NB4 (cell line): ENCODE data around the gene CKLF.

Experiments
- POLR2A ChIP-seq: IDR thresholded peaks from 2 replicates; pipeline ENCODE4 v1.6.1; 2011; ENCODE audit warnings: mild to moderate bottlenecking; ENCODE audit not compliant: insufficient read length; ENCODE audit errors: extremely low read depth
- TF ChIP-seq, protein P1 (sequence below): IDR thresholded peaks from one replicate; pipeline ENCODE4 v1.5.1; 2012; ENCODE audit warnings: low read depth, low read length

GRCh38 chr16:66569827-66570405 is 17.5 kb downstream of the CKLF start:
- TF ChIP-seq, protein P1, sequence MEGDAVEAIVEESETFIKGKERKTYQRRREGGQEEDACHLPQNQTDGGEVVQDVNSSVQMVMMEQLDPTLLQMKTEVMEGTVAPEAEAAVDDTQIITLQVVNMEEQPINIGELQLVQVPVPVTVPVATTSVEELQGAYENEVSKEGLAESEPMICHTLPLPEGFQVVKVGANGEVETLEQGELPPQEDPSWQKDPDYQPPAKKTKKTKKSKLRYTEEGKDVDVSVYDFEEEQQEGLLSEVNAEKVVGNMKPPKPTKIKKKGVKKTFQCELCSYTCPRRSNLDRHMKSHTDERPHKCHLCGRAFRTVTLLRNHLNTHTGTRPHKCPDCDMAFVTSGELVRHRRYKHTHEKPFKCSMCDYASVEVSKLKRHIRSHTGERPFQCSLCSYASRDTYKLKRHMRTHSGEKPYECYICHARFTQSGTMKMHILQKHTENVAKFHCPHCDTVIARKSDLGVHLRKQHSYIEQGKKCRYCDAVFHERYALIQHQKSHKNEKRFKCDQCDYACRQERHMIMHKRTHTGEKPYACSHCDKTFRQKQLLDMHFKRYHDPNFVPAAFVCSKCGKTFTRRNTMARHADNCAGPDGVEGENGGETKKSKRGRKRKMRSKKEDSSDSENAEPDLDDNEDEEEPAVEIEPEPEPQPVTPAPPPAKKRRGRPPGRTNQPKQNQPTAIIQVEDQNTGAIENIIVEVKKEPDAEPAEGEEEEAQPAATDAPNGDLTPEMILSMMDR: no peak
- no peak for TF ChIP-seq POLR2A
